PC-9 (cell line): Measurements from ENCODE around the gene ATP8B3. TPM values are rescaled to one million over a fixed set of nuclear protein-coding genes. Genes with fewer than 3 reads are reported as not detected.

Source experiments
- BruUV-seq: library from RNA; stranded (reverse); fragments of 400-500 nt; replicated peaks from 2 replicates; lab custom pipeline; 2021; lab: Mats Ljungman, UMichigan
- CTCF ChIA-PET: fragments of 300-600 bp; sonication (Branson Sonifier 250); formaldehyde crosslinking; loops from one replicate; lab custom pipeline; 2022; ENCODE audit warnings: antibody characterized with exemption; lab: Charles Lee
- POLR2A ChIA-PET: fragments of 300-600 bp; sonication (Branson Sonifier 250); formaldehyde crosslinking; loops from one replicate; lab custom pipeline; 2022; ENCODE audit warnings: antibody characterized with exemption; ENCODE audit not compliant: unreplicated experiment; lab: Charles Lee
- DNase-seq, 2 experiments: peaks; one replicate each; pipeline versions ENCODE4 v3.0.0 to v3.0.0-alpha.2; 2015 to 2022; ENCODE audit warnings: mixed read lengths in 1 of 2
- H2AFZ ChIP-seq: fragments of 200-600 bp; sonication (generic); 2 replicates; pipeline ENCODE4 v1.8.1; 2017; ENCODE audit warnings: antibody characterized with exemption
- H3F3A ChIP-seq: fragments of 200-600 bp; sonication (generic); 2 replicates; pipeline ENCODE4 v1.8.1; 2017; ENCODE audit warnings: antibody characterized with exemption, mild to moderate bottlenecking, low read depth; ENCODE audit not compliant: insufficient read depth
- H3K27ac ChIP-seq: fragments of 200-600 bp; sonication (generic); 2 replicates; pipeline ENCODE4 v1.6.1; 2016; ENCODE audit warnings: mixed run types
- H3K27me3 ChIP-seq: fragments of 200-600 bp; sonication (generic); 2 replicates; pipeline ENCODE4 v1.6.1; 2016; ENCODE audit warnings: low read depth, mixed run types; ENCODE audit not compliant: insufficient read depth
- H3K36me3 ChIP-seq: fragments of 200-600 bp; sonication (generic); 2 replicates; pipeline ENCODE4 v1.6.1; 2016; ENCODE audit warnings: low read depth, mixed run types
- H3K4me1 ChIP-seq: fragments of 200-600 bp; sonication (generic); replicated peaks from 2 replicates; pipeline ENCODE4 v1.6.1; 2016; ENCODE audit warnings: mixed run types; ENCODE audit not compliant: insufficient read depth
- H3K4me2 ChIP-seq: fragments of 200-600 bp; sonication (generic); 2 replicates; pipeline ENCODE4 v1.6.1; 2017; ENCODE audit warnings: mixed run types
- H3K4me3 ChIP-seq: fragments of 200-600 bp; sonication (generic); 2 replicates; pipeline ENCODE4 v1.6.1; 2016; ENCODE audit warnings: mixed run types
- H3K79me2 ChIP-seq: fragments of 200-600 bp; sonication (generic); 2 replicates; pipeline ENCODE4 v1.6.1; 2017; ENCODE audit warnings: low read depth, mixed run types
- H3K9me2 ChIP-seq: fragments of 200-600 bp; sonication (generic); 2 replicates; pipeline ENCODE4 v1.8.1; 2017; ENCODE audit warnings: mild to moderate bottlenecking; ENCODE audit not compliant: insufficient read depth
- H3K9me3 ChIP-seq: fragments of 200-600 bp; sonication (generic); 2 replicates; pipeline ENCODE4 v1.8.1; 2016; ENCODE audit warnings: low read depth; ENCODE audit not compliant: insufficient read depth
- H4K20me1 ChIP-seq: fragments of 200-600 bp; sonication (generic); 2 replicates; pipeline ENCODE4 v1.8.1; 2017; ENCODE audit not compliant: insufficient read depth
- EZH2 ChIP-seq: fragments of 200-600 bp; sonication (generic); IDR thresholded peaks from 2 replicates; pipeline ENCODE4 v1.8.0; 2017; ENCODE audit warnings: antibody characterized with exemption, low read depth
- intact Hi-C: fragments of 100-400 bp; cut with micrococcal nuclease; formaldehyde crosslinking; loops from one replicate; pipeline ENCODE4 v1.10.0; 2022; ENCODE audit not compliant: unreplicated experiment
- total RNA-seq: library from RNA; stranded (reverse); gene quantifications from 2 replicates; pipeline ENCODE4 v1.2.3, GENCODE V29; 2021
- TF ChIP-seq, protein P1 (sequence below): fragments of 200-600 bp; sonication (generic); conservative IDR thresholded peaks from 2 replicates; pipeline ENCODE4 v1.6.1; 2017; ENCODE audit warnings: mixed run types, antibody characterized with exemption, mild to moderate bottlenecking, moderate library complexity

ATP8B3 gene
- total RNA-seq, 1 experiment from 2014 or later: 8.3 TPM

DNA sequence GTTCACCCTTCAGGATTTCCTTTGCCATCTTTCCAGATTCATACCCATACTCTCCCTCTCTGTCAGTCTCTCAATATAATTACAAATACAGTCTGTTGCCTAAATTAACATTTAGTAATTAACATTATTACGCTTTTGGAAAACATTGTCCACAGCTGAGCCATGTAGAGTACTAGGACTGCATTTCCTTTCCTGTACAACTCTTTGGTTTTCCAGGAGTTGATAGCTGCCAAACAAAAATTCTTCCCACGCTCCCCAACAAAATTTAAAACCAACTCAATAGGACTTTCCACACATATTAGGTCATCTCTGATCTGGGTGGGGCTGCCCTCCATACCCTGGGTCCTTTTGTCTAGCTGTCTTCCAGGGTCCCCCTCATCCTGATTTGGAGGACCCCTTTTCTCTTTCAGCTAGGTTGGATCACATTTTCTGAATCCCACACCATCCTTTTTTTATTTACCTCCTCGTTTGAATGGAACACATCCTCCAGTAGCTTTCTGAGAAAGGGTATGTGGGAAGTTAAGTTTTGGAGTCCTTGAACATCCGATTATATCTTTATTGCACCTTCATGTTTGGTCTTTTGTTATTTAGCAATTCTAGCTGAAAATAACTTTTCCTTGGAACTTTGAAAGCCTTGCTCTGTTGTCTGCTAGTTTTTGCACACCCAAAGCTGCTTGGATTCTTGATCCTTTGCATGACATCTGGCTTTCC is 41.1 kb downstream of the ATP8B3 start:
- Histone ChIP-seq H3K4me1 (no peaks in the 10 kb centered on the region), H3K9me3 (no peaks in the 10 kb centered on the region), H3K9me2 (no peaks in the 10 kb centered on the region), H3K27ac (no peak overlapping the region), H3K27me3 (no peaks in the 10 kb centered on the region), H2AFZ (no peak overlapping the region), H3K79me2 (no peaks in the 10 kb centered on the region), H3K4me3 (no peak overlapping the region), H4K20me1 (no peaks in the 10 kb centered on the region), H3K4me2 (no peak overlapping the region), H3F3A (peaks cover 5% of the 10 kb centered on the region; the same call in 1 of the 2 replicates), H3K36me3 (no peaks in the 10 kb centered on the region)
- DNase-seq: no peak
- ChIA-PET POLR2A (no interaction called here), CTCF (no interaction called here)
- BruUV-seq: no TSS peak
- intact Hi-C loops: no loop called here
- TF ChIP-seq EZH2: no peak
- TF ChIP-seq, protein P1, sequence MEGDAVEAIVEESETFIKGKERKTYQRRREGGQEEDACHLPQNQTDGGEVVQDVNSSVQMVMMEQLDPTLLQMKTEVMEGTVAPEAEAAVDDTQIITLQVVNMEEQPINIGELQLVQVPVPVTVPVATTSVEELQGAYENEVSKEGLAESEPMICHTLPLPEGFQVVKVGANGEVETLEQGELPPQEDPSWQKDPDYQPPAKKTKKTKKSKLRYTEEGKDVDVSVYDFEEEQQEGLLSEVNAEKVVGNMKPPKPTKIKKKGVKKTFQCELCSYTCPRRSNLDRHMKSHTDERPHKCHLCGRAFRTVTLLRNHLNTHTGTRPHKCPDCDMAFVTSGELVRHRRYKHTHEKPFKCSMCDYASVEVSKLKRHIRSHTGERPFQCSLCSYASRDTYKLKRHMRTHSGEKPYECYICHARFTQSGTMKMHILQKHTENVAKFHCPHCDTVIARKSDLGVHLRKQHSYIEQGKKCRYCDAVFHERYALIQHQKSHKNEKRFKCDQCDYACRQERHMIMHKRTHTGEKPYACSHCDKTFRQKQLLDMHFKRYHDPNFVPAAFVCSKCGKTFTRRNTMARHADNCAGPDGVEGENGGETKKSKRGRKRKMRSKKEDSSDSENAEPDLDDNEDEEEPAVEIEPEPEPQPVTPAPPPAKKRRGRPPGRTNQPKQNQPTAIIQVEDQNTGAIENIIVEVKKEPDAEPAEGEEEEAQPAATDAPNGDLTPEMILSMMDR: no peak

GRCh38 chr19:1769645-1769985 is 42.5 kb downstream of the ATP8B3 start:
- no peak overlapping the region for H3K27ac ChIP-seq
- H3K79me2 ChIP-seq: no peaks in the 10 kb centered on the region
- no TSS peak for BruUV-seq
- H3K4me3 ChIP-seq: no peak overlapping the region
- no peak for DNase-seq
- intact Hi-C loops: loop anchor here (10.0 kb wide), 1 partner anchor 165 kb away; the partner anchor contains the start of gene UQCR11
- POLR2A ChIA-PET: no interaction called here
- H3K9me3 ChIP-seq: no peaks in the 10 kb centered on the region
- TF ChIP-seq, protein P1: no peak
- no peak for TF ChIP-seq EZH2
- H3K4me2 ChIP-seq: no peak overlapping the region
- no peaks in the 10 kb centered on the region for H3K9me2 ChIP-seq
- peaks cover 5% of the 10 kb centered on the region; the same call in 1 of the 2 replicates for H3F3A ChIP-seq
- H2AFZ ChIP-seq: no peak overlapping the region
- H3K36me3 ChIP-seq: no peaks in the 10 kb centered on the region
- H4K20me1 ChIP-seq: no peaks in the 10 kb centered on the region
- no peaks in the 10 kb centered on the region for H3K27me3 ChIP-seq
- no peaks in the 10 kb centered on the region for H3K4me1 ChIP-seq
- CTCF ChIA-PET: no interaction called here

GRCh38 chr19:1768918-1769644 is 43.0 kb downstream of the ATP8B3 start:
- no peak overlapping the region for H3K4me3 ChIP-seq
- no peaks in the 10 kb centered on the region for H3K9me2 ChIP-seq
- H3K9me3 ChIP-seq: no peaks in the 10 kb centered on the region
- H3K27ac ChIP-seq: no peak overlapping the region
- no peaks in the 10 kb centered on the region for H3K36me3 ChIP-seq
- no peaks in the 10 kb centered on the region for H3K79me2 ChIP-seq
- BruUV-seq: no TSS peak
- ChIA-PET POLR2A (no interaction called here), CTCF (interaction anchor here (0.5 kb wide), 1 partner anchor 46 kb away, joined by 3 read pairs; no protein-coding TSS in a partner anchor)
- no peak overlapping the region for H2AFZ ChIP-seq
- H3K4me1 ChIP-seq: no peaks in the 10 kb centered on the region
- H3K4me2 ChIP-seq: no peak overlapping the region
- intact Hi-C loops: loop anchor here (10.0 kb wide), 1 partner anchor 164 kb away; the partner anchor contains the start of gene UQCR11
- H4K20me1 ChIP-seq: no peaks in the 10 kb centered on the region
- TF ChIP-seq, protein P1: no peak
- TF ChIP-seq EZH2: no peak
- H3F3A ChIP-seq: peaks cover 5% of the 10 kb centered on the region; the same call in 1 of the 2 replicates
- DNase-seq: no peak
- no peaks in the 10 kb centered on the region for H3K27me3 ChIP-seq
